Skeletal muscle tissue (tissue), 4 donors: ENCODE data around the gene TMEM181. TPM values are rescaled to one million over a fixed set of nuclear protein-coding genes. Genes with fewer than 3 reads are reported as not detected.
"Not testable (repeated sequence)": the region's sequence is repeated elsewhere in the genome, so short reads cannot be mapped to it uniquely, and the experiment has no call there.

Experiments
- H3K27ac ChIP-seq: one replicate; pipeline ENCODE4 v1.7.0; 2013; ENCODE audit warnings: mild to moderate bottlenecking, low read depth, low read length, inconsistent platforms
- H3K27me3 ChIP-seq, 3 donors: one replicate each; pipeline ENCODE4 v1.7.0; 2013; ENCODE audit warnings: low read length in 3 of 3; ENCODE audit not compliant: control insufficient read depth in 3 of 3, insufficient read depth in 3 of 3
- H3K36me3 ChIP-seq, 3 donors: one replicate each; pipeline ENCODE4 v1.7.0; 2013; ENCODE audit warnings: low read length in 3 of 3; ENCODE audit not compliant: control insufficient read depth in 3 of 3, insufficient read depth in 3 of 3
- H3K4me1 ChIP-seq, 3 donors: one replicate each; pipeline ENCODE4 v1.7.0; 2013; ENCODE audit warnings: low read length in 3 of 3, mild to moderate bottlenecking in 3 of 3; ENCODE audit not compliant: control insufficient read depth in 3 of 3, insufficient read depth in 3 of 3
- H3K4me3 ChIP-seq, 3 donors: one replicate each; pipeline ENCODE4 v1.7.0; 2013; ENCODE audit warnings: low read length in 3 of 3
- H3K9ac ChIP-seq, 3 donors: one replicate each; pipeline ENCODE4 v1.7.0; 2013; ENCODE audit warnings: low read length in 3 of 3, mild to moderate bottlenecking in 3 of 3, moderate library complexity in 2 of 3, low read depth in 1 of 3
- H3K9me3 ChIP-seq, 3 donors: one replicate each; pipeline ENCODE4 v1.7.0; 2013; ENCODE audit warnings: low read length in 3 of 3; ENCODE audit not compliant: control insufficient read depth in 3 of 3
- total RNA-seq: library from RNA; depleted of rRNA; stranded (reverse); fragments of >200 nt; gene quantifications from one replicate; pipeline ENCODE4 v1.2.3, GENCODE V29; 2014
- donor health status: Osteomylitis.

The TMEM181 gene
- total RNA-seq, 1 donor from 2014 or later, result 17.2 TPM

GRCh38 chr6:158632538-158633119 lies 72.7 kb downstream of the TMEM181 start:
- Histone ChIP-seq H3K4me1 (peaks cover 30 to 41% (median 33%) of the 10 kb centered on the region in 3 donors), H3K9ac (peak overlapping the region in 1 of 3 donors; percentile 72), H3K36me3 (peaks cover 17 to 25% (median 24%) of the 10 kb centered on the region in 3 donors), H3K27ac (peak overlapping the region; percentile 71)
- not testable (repeated sequence) for H3K27me3 ChIP-seq, H3K9me3 ChIP-seq, H3K4me3 ChIP-seq

- H3K27me3 ChIP-seq, result no peaks in the 10 kb centered on the region
- H3K9ac ChIP-seq, result no peak overlapping the region
- no peak overlapping the region for H3K4me3 ChIP-seq
- H3K36me3 ChIP-seq, result peaks cover 16 to 26% (median 25%) of the 10 kb centered on the region in 3 donors
- peaks cover 28 to 36% (median 30%) of the 10 kb centered on the region in 3 donors for H3K4me1 ChIP-seq
- H3K9me3 ChIP-seq, result no peaks in the 10 kb centered on the region
- H3K27ac ChIP-seq, result no peak overlapping the region
Observed at GRCh38 chr6:158633127-158633526, 73.2 kb downstream of the TMEM181 start.

GRCh38 chr6:158634695-158635426 lies 75.0 kb downstream of the TMEM181 start:
- Histone ChIP-seq H3K9ac (no peak overlapping the region), H3K27me3 (no peaks in the 10 kb centered on the region), H3K27ac (no peak overlapping the region), H3K36me3 (peaks cover 15 to 26% (median 25%) of the 10 kb centered on the region in 3 donors), H3K4me1 (peaks cover 17 to 35% (median 33%) of the 10 kb centered on the region in 3 donors), H3K4me3 (no peak overlapping the region), H3K9me3 (no peaks in the 10 kb centered on the region)

- Histone ChIP-seq H3K4me1 (peaks cover 20 to 42% (median 38%) of the 10 kb centered on the region in 3 donors), H3K9ac (no peak overlapping the region), H3K9me3 (no peaks in the 10 kb centered on the region), H3K27me3 (no peaks in the 10 kb centered on the region), H3K36me3 (peaks cover 15 to 27% (median 26%) of the 10 kb centered on the region in 3 donors), H3K27ac (no peak overlapping the region), H3K4me3 (no peak overlapping the region)
Observed at GRCh38 chr6:158635427-158636073, 75.7 kb downstream of the TMEM181 start.

GRCh38 chr6:158636778-158637177 lies 76.9 kb downstream of the TMEM181 start:
- Histone ChIP-seq H3K4me1 (peaks cover 16 to 36% (median 33%) of the 10 kb centered on the region in 3 donors), H3K36me3 (peaks cover 15 to 30% (median 26%) of the 10 kb centered on the region in 3 donors), H3K27ac (no peak overlapping the region), H3K4me3 (no peak overlapping the region), H3K27me3 (no peaks in the 10 kb centered on the region), H3K9me3 (no peaks in the 10 kb centered on the region), H3K9ac (no peak overlapping the region)

- peaks cover 24 to 45% (median 41%) of the 10 kb centered on the region in 3 donors for H3K4me1 ChIP-seq
- peaks cover 10 to 30% (median 24%) of the 10 kb centered on the region in 3 donors for H3K36me3 ChIP-seq
- no peaks in the 10 kb centered on the region for H3K9me3 ChIP-seq
- H3K27me3 ChIP-seq, result no peaks in the 10 kb centered on the region
- no peak overlapping the region for H3K9ac ChIP-seq
- H3K4me3 ChIP-seq, result no peak overlapping the region
- H3K27ac ChIP-seq, result peak overlapping the region; percentile 28
Observed at GRCh38 chr6:158638324-158638854, 78.5 kb downstream of the TMEM181 start.

- Histone ChIP-seq H3K4me1 (peaks cover 25 to 45% (median 41%) of the 10 kb centered on the region in 3 donors), H3K27me3 (no peaks in the 10 kb centered on the region), H3K9me3 (no peaks in the 10 kb centered on the region), H3K9ac (no peak overlapping the region), H3K27ac (peak overlapping the region; percentile 28), H3K4me3 (no peak overlapping the region), H3K36me3 (peaks cover 10 to 30% (median 24%) of the 10 kb centered on the region in 3 donors)
Observed at GRCh38 chr6:158639056-158639455, 79.2 kb downstream of the TMEM181 start.

- Histone ChIP-seq H3K27me3 (no peaks in the 10 kb centered on the region), H3K4me1 (peaks cover 32 to 53% (median 44%) of the 10 kb centered on the region in 3 donors), H3K9ac (peak overlapping the region in 2 of 3 donors; percentile 10 to 14), H3K9me3 (no peaks in the 10 kb centered on the region), H3K27ac (peak overlapping the region; percentile 49), H3K4me3 (no peak overlapping the region), H3K36me3 (peaks cover 10 to 21% (median 16%) of the 10 kb centered on the region in 3 donors)
Observed at GRCh38 chr6:158640519-158640918, 80.6 kb downstream of the TMEM181 start.

- peak overlapping the region in 2 of 3 donors; percentile 45 to 97 for H3K4me3 ChIP-seq
Observed at GRCh38 chr6:158642097-158642601, 82.3 kb downstream of the TMEM181 start.

More at GRCh38 chr6:158642097-158642601, 82.3 kb downstream of the TMEM181 start:
- no peaks in the 10 kb centered on the region for H3K9me3 ChIP-seq
- H3K36me3 ChIP-seq, result peaks cover 2 to 10% (median 6%) of the 10 kb centered on the region in 3 donors
- H3K9ac ChIP-seq, result peak overlapping the region; percentile 35 to 99 (median 76)
- H3K27me3 ChIP-seq, result no peaks in the 10 kb centered on the region
- H3K27ac ChIP-seq, result peak overlapping the region; percentile 98
- peaks cover 32 to 53% (median 44%) of the 10 kb centered on the region in 3 donors for H3K4me1 ChIP-seq
